ENCODE measurements around the gene EPN2. TPM values are rescaled to one million over a fixed set of nuclear protein-coding genes. Genes with fewer than 3 reads are reported as not detected.

The EPN2 gene
- total RNA-seq, 2 donors from 2014 or later = 28.7 to 47.9 TPM

DNA sequence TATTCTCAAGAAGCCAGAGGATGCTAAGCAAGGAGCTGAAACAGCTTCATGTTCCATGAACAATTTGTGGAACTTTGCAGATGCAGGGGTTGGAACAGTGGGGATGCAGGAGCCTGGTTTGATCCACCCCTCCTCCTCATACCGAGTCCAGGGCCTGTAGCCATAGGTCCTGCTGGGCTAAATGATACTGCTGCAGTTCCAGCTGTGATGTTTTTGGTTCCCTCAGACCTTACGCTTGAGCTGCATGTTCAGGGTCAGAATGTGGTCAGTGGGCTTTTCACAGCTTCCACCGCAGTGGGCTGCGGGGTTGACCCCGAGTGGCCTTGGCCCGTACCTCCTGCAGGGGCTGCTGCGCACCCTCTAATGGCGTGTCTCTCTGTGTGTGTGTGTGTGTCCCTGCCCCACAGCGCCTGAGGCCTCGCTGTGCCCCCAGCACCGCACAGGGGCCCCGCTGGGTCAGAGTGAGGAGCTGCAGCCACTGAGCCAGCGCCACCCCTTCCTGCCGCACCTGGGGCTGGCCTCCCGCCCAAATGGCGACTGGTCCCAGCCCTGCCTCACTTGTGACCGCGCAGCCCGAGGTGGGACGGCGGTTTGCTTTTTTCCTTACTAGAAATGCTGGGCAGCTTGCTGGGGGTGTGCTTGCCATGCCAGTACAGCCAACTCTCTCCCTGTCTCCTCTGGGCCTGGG, 48.2 kb downstream of the EPN2 start:
- DNase-seq (ENCODE audit: low spot score) = no peak
- Histone ChIP-seq H3K4me3 (no peak overlapping the region), H3K27ac (peak overlapping the region in 1 of 2 donors; percentile 50), H3K4me1 (ENCODE audit: control insufficient read depth in 1 of 2, low read depth in 2 of 2) (peaks cover 19 to 41% of the 10 kb centered on the region in 2 donors), H3K27me3 (replicated peaks; ENCODE audit: insufficient read depth) (no peaks in the 10 kb centered on the region), H3K36me3 (peaks cover 6% of the 10 kb centered on the region), H3K9me3 (no peaks in the 10 kb centered on the region)
- no peak for ATAC-seq (ENCODE audit: insufficient number of reproducible peaks, low FRiP score, low read depth)
- TF ChIP-seq, protein P1, sequence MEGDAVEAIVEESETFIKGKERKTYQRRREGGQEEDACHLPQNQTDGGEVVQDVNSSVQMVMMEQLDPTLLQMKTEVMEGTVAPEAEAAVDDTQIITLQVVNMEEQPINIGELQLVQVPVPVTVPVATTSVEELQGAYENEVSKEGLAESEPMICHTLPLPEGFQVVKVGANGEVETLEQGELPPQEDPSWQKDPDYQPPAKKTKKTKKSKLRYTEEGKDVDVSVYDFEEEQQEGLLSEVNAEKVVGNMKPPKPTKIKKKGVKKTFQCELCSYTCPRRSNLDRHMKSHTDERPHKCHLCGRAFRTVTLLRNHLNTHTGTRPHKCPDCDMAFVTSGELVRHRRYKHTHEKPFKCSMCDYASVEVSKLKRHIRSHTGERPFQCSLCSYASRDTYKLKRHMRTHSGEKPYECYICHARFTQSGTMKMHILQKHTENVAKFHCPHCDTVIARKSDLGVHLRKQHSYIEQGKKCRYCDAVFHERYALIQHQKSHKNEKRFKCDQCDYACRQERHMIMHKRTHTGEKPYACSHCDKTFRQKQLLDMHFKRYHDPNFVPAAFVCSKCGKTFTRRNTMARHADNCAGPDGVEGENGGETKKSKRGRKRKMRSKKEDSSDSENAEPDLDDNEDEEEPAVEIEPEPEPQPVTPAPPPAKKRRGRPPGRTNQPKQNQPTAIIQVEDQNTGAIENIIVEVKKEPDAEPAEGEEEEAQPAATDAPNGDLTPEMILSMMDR (IDR thresholded peaks at IDR 0.05) = no peak

DNA sequence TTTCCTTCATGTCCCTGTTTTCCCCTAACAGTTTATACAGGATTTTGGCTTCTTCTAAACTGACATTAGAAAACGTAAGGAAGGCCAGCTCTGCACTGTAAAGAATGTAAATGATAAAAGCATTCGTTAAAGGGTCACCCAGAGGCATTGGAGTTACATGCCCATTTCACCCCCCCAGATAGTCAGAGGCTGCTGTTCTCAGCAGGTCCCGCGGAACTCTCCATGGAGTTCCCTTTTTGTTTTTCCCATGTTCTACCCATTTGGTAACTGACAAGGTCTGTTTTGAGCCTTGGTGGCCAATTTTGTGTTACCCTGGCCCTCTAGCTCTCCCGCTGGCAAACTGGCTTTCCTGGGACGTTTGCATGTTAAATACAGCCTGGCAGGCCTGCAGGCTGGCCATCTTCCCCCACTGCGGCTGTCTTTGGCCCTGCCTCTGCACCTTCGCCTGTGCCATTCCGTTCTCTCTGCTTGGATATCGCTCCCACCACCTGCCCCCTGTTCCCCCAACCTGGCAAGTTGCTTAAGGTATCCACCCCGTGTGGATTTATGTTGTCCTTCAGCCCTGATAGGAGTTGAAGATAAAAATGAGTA, 49.7 kb downstream of the EPN2 start:
- Histone ChIP-seq H3K36me3 (peaks cover 6% of the 10 kb centered on the region), H3K9me3 (no peaks in the 10 kb centered on the region), H3K4me3 (no peak overlapping the region), H3K27me3 (replicated peaks; ENCODE audit: insufficient read depth) (no peaks in the 10 kb centered on the region), H3K4me1 (ENCODE audit: control insufficient read depth in 1 of 2, low read depth in 2 of 2) (peaks cover 23 to 46% of the 10 kb centered on the region in 2 donors), H3K27ac (peak overlapping the region; percentile 19 to 50)
- DNase-seq (ENCODE audit: low spot score) = no peak
- ATAC-seq (ENCODE audit: insufficient number of reproducible peaks, low FRiP score, low read depth) = no peak
- TF ChIP-seq, protein P1 (IDR thresholded peaks at IDR 0.05) = no peak

GRCh38 chr17:19287651-19288050, 50.5 kb downstream of the EPN2 start:
- Histone ChIP-seq H3K4me3 (no peak overlapping the region), H3K27me3 (replicated peaks; ENCODE audit: insufficient read depth) (no peaks in the 10 kb centered on the region), H3K4me1 (ENCODE audit: control insufficient read depth in 1 of 2, low read depth in 2 of 2) (peaks cover 23 to 46% of the 10 kb centered on the region in 2 donors), H3K27ac (peak overlapping the region in 1 of 2 donors; percentile 19), H3K36me3 (peaks cover 6% of the 10 kb centered on the region), H3K9me3 (no peaks in the 10 kb centered on the region)
- DNase-seq (ENCODE audit: low spot score) (no peak), ATAC-seq (ENCODE audit: insufficient number of reproducible peaks, low FRiP score, low read depth) (no peak)
- TF ChIP-seq, protein P1 (IDR thresholded peaks at IDR 0.05) = no peak

GRCh38 chr17:19288453-19288852, 51.3 kb downstream of the EPN2 start:
- Histone ChIP-seq H3K4me1 (ENCODE audit: control insufficient read depth in 1 of 2, low read depth in 2 of 2) (peaks cover 23 to 46% of the 10 kb centered on the region in 2 donors), H3K4me3 (no peak overlapping the region)
- no peak for ATAC-seq (ENCODE audit: insufficient number of reproducible peaks, low FRiP score, low read depth)

GRCh38 chr17:19290066-19290705, 53.0 kb downstream of the EPN2 start:
- ATAC-seq (ENCODE audit: insufficient number of reproducible peaks, low FRiP score, low read depth) = no peak
- Histone ChIP-seq H3K27ac (no peak overlapping the region), H3K4me1 (ENCODE audit: control insufficient read depth in 1 of 2, low read depth in 2 of 2) (peaks cover 23 to 35% of the 10 kb centered on the region in 2 donors)

More at GRCh38 chr17:19288453-19288852, 51.3 kb downstream of the EPN2 start:
- TF ChIP-seq, protein P1 (IDR thresholded peaks at IDR 0.05) = no peak
- H3K27me3 ChIP-seq (replicated peaks; ENCODE audit: insufficient read depth) = no peaks in the 10 kb centered on the region
- H3K36me3 ChIP-seq = peaks cover 2% of the 10 kb centered on the region
- H3K27ac ChIP-seq = no peak overlapping the region
- DNase-seq (ENCODE audit: low spot score) = no peak
- H3K9me3 ChIP-seq = no peaks in the 10 kb centered on the region

More at GRCh38 chr17:19290066-19290705, 53.0 kb downstream of the EPN2 start:
- Histone ChIP-seq H3K9me3 (no peaks in the 10 kb centered on the region), H3K4me3 (no peak overlapping the region), H3K36me3 (no peaks in the 10 kb centered on the region), H3K27me3 (replicated peaks; ENCODE audit: insufficient read depth) (no peaks in the 10 kb centered on the region)
- TF ChIP-seq, protein P1 (IDR thresholded peaks at IDR 0.05) = no peak
- DNase-seq (ENCODE audit: low spot score) = no peak
